CD4-positive, alpha-beta T cell treated with Interleukin-17A for 4 hours (primary cell): Measurements from ENCODE around the gene ZG16.

Source experiments
- DNase-seq: peaks from one replicate; pipeline ENCODE4 v3.0.0-alpha.2; 2020; ENCODE audit warnings: mixed read lengths

The ZG16 gene

GRCh38 chr16:29810699-29811169 is 32.7 kb downstream of the ZG16 start:
- no peak for DNase-seq

GRCh38 chr16:29811170-29811895 is 33.3 kb downstream of the ZG16 start:
- peak; percentile 77 for DNase-seq

GRCh38 chr16:29811896-29812665 is 34.0 kb downstream of the ZG16 start, which contains the start of gene PRRT2:
Gene PRRT2, plus strand, starts transcription at chr16:29812193. Its CDS starts 862 bp downstream, at chr16:29813055.
- peak; percentile 70 for DNase-seq

GRCh38 chr16:29812754-29813643 is 34.9 kb downstream of the ZG16 start:
- DNase-seq = no peak

- no peak for DNase-seq
These were observed 35.8 kb downstream of the ZG16 start for GRCh38 chr16:29813644-29814562.

GRCh38 chr16:29814592-29814991 is 36.5 kb downstream of the ZG16 start:
- no peak for DNase-seq

GRCh38 chr16:29815032-29815721 is 37.1 kb downstream of the ZG16 start:
- DNase-seq = peak; percentile 72

- peak; percentile 98 for DNase-seq
These were observed 38.0 kb downstream of the ZG16 start, which contains the start of gene PAGR1 for GRCh38 chr16:29815793-29816693. Gene PAGR1, plus strand, starts transcription at chr16:29816152. Its CDS starts 374 bp downstream, at chr16:29816526.

GRCh38 chr16:29816694-29817441 is 38.8 kb downstream of the ZG16 start:
- DNase-seq = peak; percentile 68

GRCh38 chr16:29818082-29818481 is 40.0 kb downstream of the ZG16 start:
- DNase-seq = no peak

GRCh38 chr16:29819506-29819905 is 41.5 kb downstream of the ZG16 start:
- no peak for DNase-seq

- peak; percentile 68 for DNase-seq
These were observed 42.2 kb downstream of the ZG16 start, which contains the start of gene MVP for GRCh38 chr16:29820271-29820701. Gene MVP, plus strand, starts transcription at chr16:29820462. Its CDS starts 10,088 bp downstream, at chr16:29830550.

GRCh38 chr16:29820730-29821642 is 42.9 kb downstream of the ZG16 start:
- DNase-seq = peak; percentile 49

GRCh38 chr16:29821643-29822115 is 43.6 kb downstream of the ZG16 start:
- no peak for DNase-seq

- no peak for DNase-seq
These were observed 46.6 kb downstream of the ZG16 start for GRCh38 chr16:29824589-29825144.

- DNase-seq = peak; percentile 55
These were observed 47.3 kb downstream of the ZG16 start for GRCh38 chr16:29825145-29826044.
